Fibroblast of peridontal ligament (primary cell): ENCODE results near the gene SIPA1L3.
A peak's percentile ranks its signal among the peaks of the same experiment; 100 is the strongest.

Experiments used
- DNase-seq: peaks from one replicate; pipeline ENCODE4 v3.0.0-alpha.2; 2010; ENCODE audit errors: extremely low read depth

Gene SIPA1L3

DNA sequence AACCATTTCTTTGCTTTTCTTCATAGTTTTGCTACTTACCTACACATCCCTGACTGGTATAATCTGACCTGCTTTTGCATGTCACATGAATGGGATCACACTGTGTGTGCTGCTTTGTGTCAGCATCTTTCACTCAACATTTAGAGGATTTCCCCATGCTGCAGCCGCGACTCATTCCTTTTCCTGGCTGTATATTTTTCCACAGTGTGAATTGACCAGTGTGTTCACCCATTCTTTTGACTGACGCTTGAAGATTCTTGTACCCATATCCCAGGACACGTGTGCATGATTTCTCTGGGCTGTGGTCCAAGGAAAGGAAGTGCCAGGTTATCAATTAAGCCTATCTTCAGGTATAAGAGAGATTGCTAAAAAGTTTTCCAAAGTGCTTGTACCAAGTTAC is 198.6 kb downstream of the SIPA1L3 start:
- no peak for DNase-seq

DNA sequence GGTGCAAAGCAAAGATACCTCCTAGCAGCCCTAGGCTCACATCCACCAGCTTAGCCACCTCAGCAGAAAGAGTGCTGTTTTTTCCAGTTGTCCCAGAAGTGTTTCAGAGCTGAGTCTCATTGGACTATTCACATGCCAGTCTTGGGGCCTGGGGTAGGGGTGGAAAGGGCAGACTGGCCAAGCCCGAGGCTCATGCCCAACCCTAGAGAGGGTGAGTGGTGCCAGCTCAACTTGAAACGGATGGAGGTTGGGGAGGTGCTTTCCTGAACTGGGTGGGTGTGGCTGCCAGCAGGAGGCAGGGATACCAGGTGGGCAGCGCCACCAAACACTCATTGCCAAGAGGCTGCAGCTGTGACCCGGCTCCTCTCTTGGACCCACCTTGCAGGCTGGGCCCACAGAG is 200.1 kb downstream of the SIPA1L3 start:
- no peak for DNase-seq

DNA sequence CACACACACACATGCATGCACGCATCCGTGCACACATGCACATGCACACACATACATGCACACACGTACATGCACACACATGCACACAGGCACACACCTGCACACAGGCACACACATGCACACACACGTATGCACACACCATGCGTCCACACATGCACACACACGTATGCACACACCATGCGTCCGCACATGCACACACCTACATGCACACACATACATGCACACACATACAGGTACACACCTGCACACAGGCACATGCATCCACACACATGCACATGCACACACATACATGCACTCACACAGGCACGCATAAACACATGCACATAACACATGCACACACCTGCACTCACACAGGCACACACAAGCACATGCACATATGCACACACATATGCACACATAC is 204.9 kb downstream of the SIPA1L3 start:
- no peak for DNase-seq

DNA sequence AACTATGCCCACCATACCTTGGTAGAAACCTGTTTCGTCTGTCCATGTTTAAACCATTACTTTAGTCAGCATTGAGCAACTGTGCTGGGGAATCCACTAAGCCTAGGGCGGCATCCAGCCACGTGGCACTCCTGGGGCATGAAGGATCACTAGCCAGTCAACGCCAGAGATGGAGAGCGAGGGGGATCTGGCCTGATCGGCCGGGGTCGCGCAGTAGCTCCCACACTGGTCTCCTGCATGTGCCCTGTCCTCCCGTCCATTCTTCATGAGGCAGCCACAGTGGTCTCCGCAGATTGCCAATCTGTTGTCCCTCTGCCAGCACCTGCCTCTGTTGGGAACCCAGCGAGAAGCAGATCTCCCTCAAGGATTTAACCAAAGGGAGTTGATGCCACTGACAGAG is 207.6 kb downstream of the SIPA1L3 start:
- no peak for DNase-seq

DNA sequence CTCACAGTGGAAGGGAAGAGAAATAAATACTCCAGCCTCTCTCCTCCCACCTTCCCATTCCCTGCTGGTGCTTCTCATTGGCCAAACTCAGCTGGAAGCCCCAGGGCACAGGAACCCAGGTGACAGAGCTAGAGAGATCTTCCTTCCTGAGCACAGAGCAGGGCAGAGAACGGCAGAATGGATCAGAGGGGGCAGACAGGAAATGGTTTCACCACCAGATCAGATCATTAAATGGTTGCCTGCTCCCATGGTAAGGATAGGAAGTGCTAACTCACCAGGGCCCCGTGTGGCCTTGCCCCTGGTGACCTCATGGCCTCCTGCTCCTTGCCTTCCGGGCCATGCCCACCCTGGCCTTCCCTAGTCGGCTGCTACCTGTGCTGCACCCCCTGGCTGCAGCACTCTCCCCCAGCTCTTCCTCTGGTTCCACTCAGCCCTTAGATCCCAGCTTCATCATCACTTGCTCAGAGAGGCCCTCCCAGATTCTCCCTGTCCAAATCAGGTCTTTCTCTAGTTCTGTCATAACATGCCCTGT is 208.3 kb downstream of the SIPA1L3 start:
- no peak for DNase-seq

DNA sequence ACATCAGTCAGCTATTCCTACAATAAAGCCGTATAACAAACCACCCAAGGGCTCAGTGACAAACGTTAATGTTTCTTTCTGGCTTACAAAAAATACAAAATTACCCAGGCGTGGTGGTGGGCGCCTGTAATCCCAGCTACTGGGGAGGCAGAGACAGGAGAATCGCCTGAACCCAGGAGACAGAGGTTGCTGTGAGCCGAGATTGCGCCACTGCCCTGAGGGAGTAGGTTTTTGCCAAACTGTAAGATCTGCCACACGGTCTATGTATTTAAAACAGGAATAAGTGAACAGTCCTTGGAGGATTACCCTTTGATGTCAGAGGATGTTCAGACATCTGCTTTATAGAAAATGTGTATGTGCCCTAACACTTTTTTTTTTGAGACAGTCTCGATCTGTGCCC is 211.2 kb downstream of the SIPA1L3 start:
- no peak for DNase-seq

DNA sequence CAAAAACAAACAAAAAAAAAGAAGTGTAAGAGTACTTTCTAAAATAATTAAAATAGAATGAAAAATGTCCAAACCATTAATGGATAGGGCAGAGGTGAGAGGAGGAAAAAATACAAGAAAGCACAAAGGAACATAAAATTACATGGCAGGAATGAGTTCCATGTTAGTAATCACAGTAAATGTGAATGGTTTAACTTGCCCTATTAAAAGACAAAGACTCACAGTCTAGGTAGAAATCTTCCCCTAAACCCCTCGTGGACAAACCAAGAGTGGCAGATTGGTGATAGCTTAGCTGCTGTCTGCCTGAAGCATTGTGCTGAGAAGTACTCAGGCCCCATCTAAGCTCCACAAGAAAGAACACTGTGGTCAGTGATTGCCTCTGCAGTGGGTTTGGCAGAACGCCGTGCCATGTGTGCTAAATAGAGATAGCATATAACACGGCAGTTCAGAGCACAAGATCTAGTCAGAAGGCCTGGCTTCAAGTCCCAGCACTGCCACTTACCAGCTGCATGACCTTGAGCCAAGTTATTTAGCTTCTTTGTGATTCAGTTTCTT is 213.5 kb downstream of the SIPA1L3 start:
- no peak for DNase-seq

DNA sequence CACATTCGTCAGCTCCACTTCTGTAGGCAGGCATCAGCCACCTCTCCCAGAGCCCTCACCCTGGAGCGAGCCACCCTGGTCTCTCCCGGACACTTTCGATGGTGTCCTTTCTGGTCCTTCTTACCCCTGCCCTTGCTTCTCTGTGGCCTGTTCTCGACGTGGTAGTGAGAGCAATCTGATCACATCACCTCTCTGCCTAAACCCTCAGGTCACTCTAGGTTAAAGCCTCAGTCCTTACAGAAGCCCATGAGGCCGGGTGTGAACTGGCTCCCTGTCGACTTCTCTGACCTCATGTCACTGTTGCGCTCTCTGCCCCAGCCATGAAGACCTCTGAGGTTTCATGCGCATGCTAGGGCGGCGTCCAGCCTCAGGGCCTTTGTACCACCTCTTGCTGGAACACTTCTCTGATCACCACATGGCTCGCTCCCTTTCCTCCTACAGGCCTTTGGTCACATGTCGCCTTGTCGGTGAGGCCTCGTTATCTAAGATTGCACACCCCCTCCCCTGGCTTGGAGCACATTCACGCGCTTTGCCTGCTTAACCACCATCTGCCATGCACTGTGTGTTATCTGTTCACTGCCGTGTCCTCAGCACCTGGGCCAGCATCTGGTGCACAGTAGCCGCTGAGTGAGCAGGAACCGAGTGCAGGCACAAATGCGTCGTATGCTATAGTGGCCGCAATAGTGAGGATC is 215.5 kb downstream of the SIPA1L3 start:
- no peak for DNase-seq

DNA sequence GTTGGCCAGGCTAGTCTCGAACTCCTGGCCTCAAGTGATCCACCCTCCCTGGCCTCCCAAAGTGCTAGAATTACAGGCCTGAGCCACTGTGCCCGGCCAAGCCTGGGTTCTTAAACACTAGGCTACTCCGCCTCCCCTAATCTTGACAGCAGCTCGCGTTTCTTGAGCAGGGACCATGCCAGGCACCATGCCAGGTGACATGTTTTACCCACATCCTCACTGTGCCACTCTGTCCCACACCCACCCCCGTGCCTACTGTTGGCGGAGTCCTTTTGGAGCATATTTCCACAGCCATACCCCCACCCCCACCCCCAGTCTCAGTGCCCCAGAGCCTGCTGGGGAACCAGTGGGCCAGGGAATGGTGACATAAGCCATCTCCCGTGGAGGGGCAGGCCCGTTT is 218.2 kb downstream of the SIPA1L3 start:
- DNase-seq, result no peak

DNA sequence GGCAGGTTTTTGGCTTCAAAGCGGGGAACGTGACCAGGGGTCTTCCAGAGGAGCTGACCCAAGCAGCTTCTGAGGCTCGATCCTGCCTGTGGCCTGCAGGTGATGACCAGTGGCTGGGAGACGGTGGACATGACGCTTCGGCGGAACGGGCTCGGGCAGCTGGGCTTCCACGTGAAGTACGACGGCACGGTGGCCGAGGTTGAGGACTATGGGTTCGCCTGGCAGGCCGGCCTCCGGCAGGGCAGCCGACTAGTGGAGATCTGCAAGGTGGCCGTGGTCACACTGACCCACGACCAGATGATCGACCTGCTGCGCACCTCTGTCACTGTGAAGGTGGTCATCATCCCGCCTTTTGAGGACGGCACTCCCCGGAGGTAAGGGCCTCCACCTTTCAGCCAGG is 223.4 kb downstream of the SIPA1L3 start:
- DNase-seq, result no peak

DNA sequence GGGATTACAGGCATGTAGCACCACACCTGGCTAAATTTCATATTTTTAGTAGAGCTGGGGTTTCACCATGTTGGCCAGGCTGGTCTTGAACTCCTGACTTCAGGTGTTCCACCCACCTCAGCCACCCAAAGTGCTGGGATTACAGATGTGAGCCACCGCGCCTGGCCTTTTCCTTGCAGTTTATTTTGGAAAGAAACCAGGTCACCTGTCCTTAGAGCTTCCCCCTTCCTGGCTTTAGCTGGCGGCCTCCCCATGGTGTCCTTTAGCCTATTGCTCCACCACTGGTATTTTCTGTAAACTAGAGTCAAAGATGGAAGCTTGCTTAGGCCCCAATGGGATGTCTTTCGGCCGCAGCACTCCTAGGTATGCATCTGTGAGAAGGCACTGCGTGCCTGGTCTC is 225.8 kb downstream of the SIPA1L3 start:
- no peak for DNase-seq

DNA sequence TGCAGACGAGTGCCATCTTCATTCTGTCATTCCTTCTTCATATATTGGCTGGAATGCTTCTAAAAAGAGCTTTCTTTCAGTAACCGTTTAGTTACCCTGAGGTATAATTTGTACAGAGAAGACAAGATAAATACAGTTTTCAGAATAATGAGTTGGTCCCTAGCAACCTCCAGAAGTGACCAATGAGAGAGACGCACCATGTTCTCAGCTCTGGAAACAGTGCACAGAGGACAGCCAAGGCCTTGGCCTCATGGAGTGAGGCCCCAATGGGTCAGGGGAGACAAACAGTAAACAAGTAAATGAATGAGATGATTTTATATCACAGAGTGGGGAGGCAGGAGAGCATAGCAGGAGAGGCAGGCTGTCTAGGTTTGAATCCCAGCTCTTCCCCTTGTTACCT is 226.3 kb downstream of the SIPA1L3 start:
- DNase-seq, result no peak

DNA sequence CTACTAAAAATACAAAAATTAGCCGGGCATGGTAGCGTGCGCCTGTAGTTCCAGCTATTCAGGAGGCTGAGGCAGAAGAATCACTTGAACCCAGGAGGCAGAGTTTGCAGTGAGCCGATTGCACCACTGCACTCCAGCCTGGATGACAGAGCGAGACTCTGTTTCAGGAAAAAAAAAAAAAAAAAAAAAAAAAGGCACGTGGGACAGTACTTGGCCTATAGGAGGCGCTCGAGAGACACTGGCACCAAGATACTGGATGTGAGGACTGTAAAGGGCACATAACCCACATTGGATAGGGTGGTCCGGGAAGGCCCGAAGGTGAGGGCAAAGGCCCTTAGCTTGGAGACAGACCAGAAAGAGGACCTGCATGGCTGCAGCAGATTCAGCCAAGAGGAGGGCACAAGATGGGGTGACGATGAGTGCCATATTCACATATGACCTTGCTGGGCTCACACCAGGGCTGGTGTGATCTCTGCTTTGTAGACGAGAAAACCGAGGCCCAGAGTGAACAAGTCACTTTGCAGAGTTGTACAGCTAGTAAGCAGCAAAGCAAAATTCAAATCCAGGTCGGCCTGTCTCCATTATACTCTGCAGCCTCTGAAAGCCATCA is 227.6 kb downstream of the SIPA1L3 start:
- peak; percentile 41 for DNase-seq

DNA sequence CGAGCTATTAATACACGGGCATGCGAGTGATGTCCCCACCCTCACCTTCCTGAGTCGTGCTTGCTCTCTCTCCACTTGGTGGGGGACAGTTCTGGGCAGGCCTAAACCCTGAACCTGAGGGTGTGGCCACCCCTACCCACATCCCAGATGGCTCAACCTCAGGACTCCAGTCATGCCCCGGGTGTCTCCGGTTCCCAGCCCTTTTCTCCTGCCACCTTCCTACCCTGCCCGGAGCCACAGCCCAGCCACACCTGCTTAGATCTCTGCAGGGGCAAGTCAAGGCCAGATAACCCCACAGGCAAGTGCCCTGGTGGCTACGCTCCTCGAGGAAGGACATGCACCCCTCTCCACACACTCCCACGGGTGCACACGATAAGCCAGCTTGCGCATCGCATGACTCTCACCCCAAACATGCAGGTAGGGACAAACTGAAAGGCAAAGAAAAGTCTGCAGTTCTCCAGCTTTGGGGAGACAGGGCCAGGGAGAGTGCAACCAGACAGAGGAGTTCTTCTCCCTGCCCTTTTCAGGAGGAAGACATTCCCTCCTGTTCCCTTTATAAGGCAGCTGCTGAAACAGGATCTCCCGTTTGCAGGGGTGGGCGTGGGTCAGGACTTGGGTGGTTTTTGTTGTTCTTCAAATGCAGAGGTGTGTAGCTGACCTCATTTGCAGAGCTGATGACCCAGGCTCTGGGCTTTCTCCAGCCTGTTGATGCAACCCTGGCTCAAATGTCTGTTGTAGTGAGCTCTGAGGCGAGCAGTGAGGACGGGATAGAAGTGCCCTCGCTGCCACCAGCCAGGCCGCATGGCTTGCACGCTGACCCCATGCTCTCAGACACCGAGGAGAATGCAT is 228.4 kb downstream of the SIPA1L3 start:
- DNase-seq, result no peak

DNA sequence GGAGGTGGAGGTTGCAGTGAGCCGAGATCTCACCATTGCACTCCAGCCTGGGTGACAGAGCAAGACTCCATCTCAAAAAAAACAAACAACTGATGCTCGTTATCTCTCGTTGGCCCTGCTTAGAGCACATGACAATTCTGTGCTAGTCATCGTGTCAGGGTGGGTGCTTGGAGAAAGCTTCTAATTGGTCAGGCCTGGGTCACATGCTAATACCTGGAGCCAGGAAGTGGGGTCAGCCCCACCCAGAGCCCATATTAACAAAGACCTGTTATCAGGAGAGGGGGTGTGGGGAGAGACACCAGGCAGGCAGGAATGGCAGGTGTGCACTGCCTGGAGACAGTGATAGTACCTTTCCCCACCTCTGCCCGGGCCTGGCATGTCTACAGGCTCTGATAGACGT is 232.1 kb downstream of the SIPA1L3 start:
- no peak for DNase-seq

DNA sequence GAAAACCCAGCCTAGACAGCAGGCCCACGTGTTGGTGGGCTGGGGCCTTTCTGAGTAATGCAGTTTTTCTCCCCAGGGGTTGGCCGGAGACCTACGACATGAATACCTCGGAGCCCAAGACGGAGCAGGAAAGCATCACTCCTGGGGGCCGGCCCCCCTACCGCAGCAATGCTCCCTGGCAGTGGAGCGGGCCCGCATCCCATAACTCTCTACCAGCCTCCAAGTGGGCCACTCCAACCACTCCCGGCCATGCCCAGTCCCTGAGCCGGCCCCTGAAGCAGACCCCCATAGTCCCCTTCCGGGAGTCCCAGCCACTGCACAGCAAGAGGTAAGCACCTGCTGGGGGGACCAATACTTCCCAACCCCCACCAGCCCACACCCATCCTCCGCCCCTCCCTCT is 234.1 kb downstream of the SIPA1L3 start:
- no peak for DNase-seq

DNA sequence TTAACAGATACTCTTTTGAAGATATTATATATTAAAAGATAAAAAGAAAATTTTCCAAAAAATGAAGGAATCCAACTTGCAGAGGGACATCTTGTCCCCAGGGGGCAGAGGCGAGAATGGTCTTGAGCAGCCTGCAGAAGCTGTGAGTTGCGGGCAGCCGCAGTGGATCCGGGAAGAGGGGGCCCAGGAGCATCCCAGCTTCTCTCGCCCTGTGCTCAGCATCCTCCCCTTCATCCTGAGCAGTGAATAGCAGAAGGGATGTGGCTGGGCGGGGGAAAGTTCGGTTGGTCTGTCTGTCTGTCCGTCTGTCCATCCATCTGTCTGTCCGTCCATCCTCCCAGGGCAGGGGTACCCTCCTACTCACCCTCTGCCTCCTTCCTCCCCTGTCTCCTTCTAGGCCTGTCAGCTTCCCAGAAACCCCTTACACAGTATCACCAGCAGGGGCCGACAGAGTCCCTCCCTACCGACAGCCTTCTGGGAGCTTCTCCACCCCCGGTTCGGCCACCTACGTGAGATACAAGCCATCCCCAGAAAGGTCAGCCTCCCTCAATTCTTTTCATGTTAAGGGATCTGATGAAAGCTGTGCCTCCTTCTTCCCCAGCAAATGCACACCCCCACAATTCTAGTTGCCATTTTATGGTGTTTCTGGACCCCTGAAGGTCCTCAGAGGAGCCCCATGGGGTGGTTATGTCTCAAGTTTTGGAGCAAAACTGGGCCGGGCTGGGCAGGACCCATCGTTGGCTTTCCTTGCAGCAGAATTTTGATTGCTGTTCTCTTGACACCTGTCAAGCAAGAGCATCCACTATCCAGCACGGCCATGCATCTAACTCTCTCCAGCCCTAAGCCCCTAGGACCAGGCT is 235.4 kb downstream of the SIPA1L3 start:
- peak; percentile 40 for DNase-seq

DNA sequence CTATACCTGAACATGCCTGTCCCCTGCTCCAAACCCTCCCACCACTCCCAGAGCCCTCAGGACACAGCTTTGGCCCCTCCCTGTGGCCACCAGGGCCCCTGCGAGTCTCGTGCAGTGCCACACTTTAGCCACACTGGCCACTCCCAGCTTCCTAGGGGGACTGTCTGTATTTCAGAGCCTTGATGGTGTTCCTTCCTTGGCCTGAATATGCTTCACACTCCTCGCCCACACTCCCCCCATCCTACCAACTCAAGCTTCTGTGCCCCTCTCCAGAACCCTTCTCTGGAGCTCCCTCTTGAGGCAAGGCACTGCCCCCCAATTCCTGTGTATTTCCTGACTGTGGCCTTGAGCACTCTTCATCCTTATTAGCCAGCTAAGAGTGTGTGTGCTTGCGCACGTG is 236.8 kb downstream of the SIPA1L3 start:
- DNase-seq, result no peak

DNA sequence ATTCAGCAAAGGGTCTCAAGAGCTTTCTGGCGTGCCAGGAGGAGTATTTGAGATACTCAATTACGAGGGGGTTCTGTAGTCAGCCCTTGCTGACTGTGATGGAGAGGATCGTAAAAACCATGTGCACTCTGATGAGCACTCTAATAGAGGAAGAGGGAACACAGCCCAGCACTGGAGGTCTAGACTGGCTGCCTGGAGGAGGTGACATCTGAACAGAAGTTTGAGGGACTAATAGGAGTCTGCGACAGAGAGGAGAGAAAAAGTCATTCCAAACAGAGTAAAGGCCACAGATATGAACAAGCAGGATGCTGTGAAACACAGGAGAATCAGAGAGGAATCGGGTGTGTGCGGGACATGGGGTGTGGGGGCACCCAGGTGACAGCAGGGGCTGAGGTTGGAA is 237.7 kb downstream of the SIPA1L3 start:
- DNase-seq, result no peak

DNA sequence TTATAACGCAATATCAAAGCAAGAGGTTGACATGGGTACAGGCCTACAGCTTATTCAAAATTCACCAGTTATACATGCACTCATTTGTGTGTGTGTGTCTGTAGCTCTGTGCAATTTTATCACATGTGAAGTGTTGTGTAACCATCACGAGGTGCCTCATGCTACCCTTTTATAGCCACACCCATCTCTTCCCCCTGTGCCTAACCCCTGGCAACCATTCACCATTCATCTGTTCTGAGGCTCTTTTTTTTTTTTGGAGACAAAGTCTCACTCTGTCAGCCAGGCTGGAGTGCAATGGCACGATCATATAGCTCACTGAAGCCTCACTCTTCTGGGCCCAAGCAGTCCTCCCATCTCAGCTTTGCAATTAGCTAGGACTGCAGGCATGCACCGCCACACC is 238.6 kb downstream of the SIPA1L3 start:
- DNase-seq, result peak; percentile 39

DNA sequence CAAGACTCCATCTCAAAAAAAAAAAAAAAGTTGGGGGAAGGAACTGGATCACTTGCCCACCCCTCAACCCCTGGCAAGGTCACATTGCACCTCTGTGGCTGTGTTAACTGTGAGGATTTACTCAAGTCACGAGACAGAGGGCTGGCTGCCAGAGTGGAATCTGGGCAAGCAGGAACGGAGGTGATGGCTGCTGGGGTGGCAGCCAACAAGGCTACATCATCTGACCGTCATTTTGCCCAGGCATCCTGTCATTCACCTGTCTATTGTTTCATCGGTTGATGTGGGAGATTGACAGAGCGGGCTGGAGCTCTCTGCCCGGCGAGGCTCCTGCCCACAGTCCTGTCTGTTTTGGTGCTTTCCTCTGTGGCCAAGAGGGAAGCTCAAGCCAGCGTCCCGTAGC is 241.3 kb downstream of the SIPA1L3 start:
- DNase-seq, result no peak

DNA sequence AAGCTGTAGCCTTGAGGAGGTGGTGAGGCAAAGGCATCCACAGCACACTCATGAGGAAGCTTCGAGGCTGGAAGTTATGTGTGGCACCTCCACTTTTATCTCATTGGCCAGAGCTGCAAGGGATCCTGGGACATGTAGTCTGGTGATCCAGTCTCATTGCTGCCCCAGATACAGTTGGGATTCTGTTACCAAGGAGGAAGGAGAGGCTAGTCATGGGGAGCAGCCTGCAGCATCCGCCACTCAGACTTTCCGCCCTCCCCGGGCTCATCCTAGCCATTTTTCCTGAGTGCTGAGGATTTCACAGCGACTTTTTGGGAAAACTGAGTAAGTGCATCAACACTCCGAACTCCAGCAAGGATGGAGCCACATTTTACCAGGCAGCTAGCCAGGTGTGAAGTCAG is 242.7 kb downstream of the SIPA1L3 start:
- no peak for DNase-seq
